HepG2 (cell line): ENCODE results near the gene ARF6. TPM values are rescaled to one million over a fixed set of nuclear protein-coding genes. Genes with fewer than 3 reads are reported as not detected.

Experiments
- ATAC-seq: fragments of 200-7000 bp; cut with Tn5 transposase; 3 replicates; pipeline ENCODE4 v1.9.1; 2020; ENCODE audit warnings: mild to moderate bottlenecking, moderate library complexity
- Bru-seq: library from RNA; stranded (reverse); fragments of 400-500 nt; gene quantifications from one replicate; lab custom pipeline; 2021; lab: Mats Ljungman, UMichigan
- BruChase-seq, 2 experiments: library from RNA; stranded (reverse); fragments of 400-500 nt; gene quantifications; one replicate each; lab custom pipeline; 2021; lab: Mats Ljungman, UMichigan
- BruUV-seq: library from RNA; stranded (reverse); fragments of 400-500 nt; replicated peaks from 2 replicates; lab custom pipeline; 2021; lab: Mats Ljungman, UMichigan
- CTCF ChIA-PET: fragments of 300-600 bp; formaldehyde crosslinking; extraction: SDS; loops from one replicate; lab custom pipeline; 2021; ENCODE audit warnings: low total read pairs, inconsistent platforms, low intra/inter-chr PET ratio; lab: Yijun Ruan, JAX
- POLR2A ChIA-PET: fragments of 350-600 bp; sonication (Branson Sonifier 250); formaldehyde crosslinking; loops from one replicate; lab custom pipeline; 2020; ENCODE audit warnings: antibody characterized with exemption, inconsistent platforms; lab: Yijun Ruan, JAX
- DNase-seq: peaks from one replicate; pipeline ENCODE4 v3.0.0-alpha.2; 2015; ENCODE audit warnings: low spot score
- FAIRE-seq: peaks from 3 replicates; lab custom pipeline; 2011; peaks lifted over from hg19 to GRCh38; lab: Jason Lieb, UNC
- H2AFZ ChIP-seq: one replicate; pipeline ENCODE4 v1.6.1; 2011; ENCODE audit warnings: low read length, inconsistent platforms
- H3K27ac ChIP-seq: fragments of 300-600 bp; 3 replicates; pipeline ENCODE4 v1.8.0; 2011; ENCODE audit warnings: mixed run types, mild to moderate bottlenecking, mixed read lengths, low read length, inconsistent platforms; ENCODE audit not compliant: insufficient read depth; ENCODE audit errors: extremely low read length
- H3K27me3 ChIP-seq, 2 experiments: fragments of 200-600 bp in 1 of 2; 2 replicates in 1 of 2; 3 replicates in 1 of 2; pipeline versions ENCODE4 v1.6.0 to v1.8.0; 2011; ENCODE audit warnings: low read length in 2 of 2, mild to moderate bottlenecking in 2 of 2, moderate library complexity in 2 of 2, inconsistent platforms in 1 of 2; ENCODE audit not compliant: insufficient read depth in 2 of 2, control insufficient read depth in 1 of 2
- H3K36me3 ChIP-seq, 2 experiments: fragments of 200-600 bp in 1 of 2; replicated peaks in 1 of 2; 2 replicates in 1 of 2; 3 replicates in 1 of 2; pipeline versions ENCODE4 v1.5.1 to v1.8.0; 2011; ENCODE audit warnings: low read length in 2 of 2, inconsistent platforms in 1 of 2; ENCODE audit not compliant: insufficient read depth in 2 of 2, control insufficient read depth in 1 of 2
- H3K4me1 ChIP-seq: 2 replicates; pipeline ENCODE4 v1.5.1; 2012; ENCODE audit warnings: low read length, inconsistent platforms; ENCODE audit not compliant: insufficient read depth
- H3K4me2 ChIP-seq: 2 replicates; pipeline ENCODE4 v1.6.0; 2011; ENCODE audit warnings: low read depth, low read length, inconsistent platforms
- H3K4me3 ChIP-seq, 3 experiments: fragments of 200-600 bp in 1 of 3; sonication (generic), shearing (Covaris generic) in 1 of 3; replicated peaks in 1 of 3; 2 replicates each; pipeline ENCODE4 v1.5.1; 2011 to 2016; ENCODE audit warnings: low read length in 3 of 3, inconsistent platforms in 2 of 3, low read depth in 2 of 3, mild to moderate bottlenecking in 2 of 3, control low read depth in 1 of 3, mixed read lengths in 1 of 3; ENCODE audit not compliant: insufficient read depth in 1 of 3
- H3K79me2 ChIP-seq: one replicate; pipeline ENCODE4 v1.6.1; 2011; ENCODE audit warnings: low read length, inconsistent platforms; ENCODE audit not compliant: insufficient read depth
- H3K9ac ChIP-seq: 2 replicates; pipeline ENCODE4 v1.6.0; 2011; ENCODE audit warnings: mild to moderate bottlenecking, low read depth, low read length, inconsistent platforms; ENCODE audit not compliant: insufficient read depth
- H3K9me3 ChIP-seq: 2 replicates; pipeline ENCODE4 v1.5.1; 2012; ENCODE audit warnings: mild to moderate bottlenecking, low read length
- H4K20me1 ChIP-seq: 2 replicates; pipeline ENCODE4 v1.6.0; 2011; ENCODE audit warnings: inconsistent platforms, mild to moderate bottlenecking, low read length, moderate library complexity; ENCODE audit not compliant: insufficient read depth
- ARHGAP35 ChIP-seq: sonication (generic); formaldehyde crosslinking; IDR thresholded peaks from 2 replicates; pipeline ENCODE4 v1.9.0; 2022; ENCODE audit warnings: mild to moderate bottlenecking, inconsistent platforms, moderate library complexity, missing genetic modification reagents, borderline replicate concordance
- JDP2 ChIP-seq: sonication (generic); formaldehyde crosslinking; IDR thresholded peaks from 2 replicates; pipeline ENCODE4 v1.8.1; 2022; ENCODE audit warnings: missing genetic modification reagents, borderline replicate concordance
- STAG1 ChIP-seq: sonication (generic); formaldehyde crosslinking; IDR thresholded peaks from 2 replicates; pipeline ENCODE4 v1.4.0; 2020; ENCODE audit warnings: missing genetic modification reagents
- ZNF337 ChIP-seq: sonication (generic); formaldehyde crosslinking; IDR thresholded peaks from 2 replicates; pipeline ENCODE4 v1.5.1; 2020; ENCODE audit warnings: missing genetic modification reagents, low read depth, mild to moderate bottlenecking, borderline replicate concordance
- WGBS: methylation state at CpG from one replicate; pipeline ENCODE4 v1.1.6; 2017; ENCODE audit warnings: low lambda C conversion rate; 5-methylcytosine and 5-hydroxymethylcytosine counted together
- in situ Hi-C: cut with HindIII; loops from 2 replicates; pipeline ENCODE4 v1.10.0; 2017; ENCODE audit warnings: low pct_unique_long_range_greater_than_20kb; ENCODE audit not compliant: extremely low pct_ligation_motif_present
- intact Hi-C: fragments of 100-400 bp; cut with micrococcal nuclease; formaldehyde crosslinking; loops from one replicate; pipeline ENCODE4 v1.10.0; 2022; ENCODE audit not compliant: unreplicated experiment
- long read RNA-seq, 2 experiments: library from RNA in 1 of 2; library from polyadenylated mRNA in 1 of 2; stranded (forward) in 1 of 2; unstranded in 1 of 2; transcript quantifications; one replicate each; pipeline ENCODE4 v2.0.0, GENCODE V29; 2019 to 2022
- polyA minus RNA-seq, 3 experiments: library from RNA; depleted of rRNA, polyadenylated mRNA; stranded (reverse); fragments of >200 nt; gene quantifications; 2 replicates each; pipeline ENCODE4 v1.2.3, GENCODE V29; 2011; ENCODE audit warnings: low replicate concordance in 1 of 3
- polyA plus RNA-seq, 8 experiments: library from polyadenylated mRNA; depleted of rRNA in 3 of 8; stranded (reverse) in 7 of 8; unstranded in 1 of 8; fragments of >200 nt; fragmentation: Illumina TruSeq in 4 of 8; extraction: Trizol in 4 of 8; gene quantifications; 2 replicates each; pipeline versions ENCODE4 v1.2.1 to v1.2.3, GENCODE V29; 2011 to 2016; ENCODE audit warnings: low read depth in 4 of 8, missing spikeins in 1 of 8, mixed read lengths in 1 of 8; ENCODE audit not compliant: insufficient read depth in 1 of 8
- total RNA-seq, 5 experiments: library from RNA; depleted of rRNA; stranded (reverse); fragments of >200 nt; fragmentation: Illumina TruSeq; extraction: Trizol; gene quantifications; 2 replicates each; pipeline ENCODE4 v1.2.3, GENCODE V29; 2016; ENCODE audit warnings: low read depth in 1 of 5
- TF ChIP-seq, protein P1 (sequence below): sonication (generic); formaldehyde crosslinking; IDR thresholded peaks from 2 replicates; pipeline ENCODE4 v1.5.0; 2020; ENCODE audit warnings: mild to moderate bottlenecking, missing genetic modification reagents, borderline replicate concordance
- TF ChIP-seq, protein P2 (sequence below): sonication (generic); formaldehyde crosslinking; IDR thresholded peaks from 2 replicates; pipeline ENCODE4 v1.4.0; 2020; ENCODE audit warnings: mild to moderate bottlenecking, low read depth, missing genetic modification reagents

The ARF6 gene
- total RNA-seq (2016; rRNA removed; fragmentation: Illumina TruSeq; extraction: Trizol) (31.9 and 36.1 TPM in 2 replicates), polyA plus RNA-seq (2011; rRNA removed) (12.7 and 13.6 TPM in 2 replicates), polyA minus RNA-seq (2011; rRNA and poly(A)+ RNA removed; ENCODE audit: low replicate concordance) (13.8 and 26.7 TPM in 2 replicates), Bru-seq, nascent RNA (percentile 97 among the genes with signal in this experiment), BruChase-seq, experiment 1, labeled RNA remaining after a 6-hour chase (percentile 99 among the genes with signal in this experiment), BruChase-seq, experiment 2, labeled RNA remaining after a 2-hour chase (percentile 99 among the genes with signal in this experiment)
- 9.3 and 12.2 TPM in 2 replicates for total RNA-seq (2016; cell fraction: cytosol; rRNA removed; fragmentation: Illumina TruSeq; extraction: Trizol; ENCODE audit: low read depth)
- 35.0 TPM in 2 replicates for total RNA-seq (2016; cell fraction: insoluble cytoplasmic fraction; rRNA removed; fragmentation: Illumina TruSeq; extraction: Trizol)
- 33.5 and 36.6 TPM in 2 replicates for total RNA-seq (2016; cell fraction: membrane; rRNA removed; fragmentation: Illumina TruSeq; extraction: Trizol)
- 18.8 and 19.2 TPM in 2 replicates for total RNA-seq (2016; cell fraction: nucleus; rRNA removed; fragmentation: Illumina TruSeq; extraction: Trizol)
- polyA plus RNA-seq (2011; cell fraction: cytosol; rRNA removed) = 10.4 and 11.2 TPM in 2 replicates
- polyA plus RNA-seq (2011; cell fraction: nucleus; rRNA removed) = 8.5 TPM in 2 replicates
- polyA plus RNA-seq (2012) = 22.3 and 22.4 TPM in 2 replicates
- 7.1 and 10.0 TPM in 2 replicates for polyA plus RNA-seq (2016; cell fraction: cytosol; fragmentation: Illumina TruSeq; extraction: Trizol; ENCODE audit: low read depth)
- 45.6 and 46.6 TPM in 2 replicates for polyA plus RNA-seq (2016; cell fraction: insoluble cytoplasmic fraction; fragmentation: Illumina TruSeq; extraction: Trizol; ENCODE audit: low read depth)
- polyA plus RNA-seq (2016; cell fraction: membrane; fragmentation: Illumina TruSeq; extraction: Trizol; ENCODE audit: low read depth) = 20.3 and 27.1 TPM in 2 replicates
- polyA plus RNA-seq (2016; cell fraction: nucleus; fragmentation: Illumina TruSeq; extraction: Trizol; ENCODE audit: insufficient read depth, low read depth) = 31.2 and 33.5 TPM in 2 replicates
- polyA minus RNA-seq (2011; cell fraction: cytosol; rRNA and poly(A)+ RNA removed) = 9.2 and 10.8 TPM in 2 replicates
- polyA minus RNA-seq (2011; cell fraction: nucleus; rRNA and poly(A)+ RNA removed) = 10.3 and 10.9 TPM in 2 replicates
- long read RNA-seq, experiment 1, transcript ARF6-201 (2 exons, 3,865 nt) = major isoform, 11 of 67 reads
- long read RNA-seq, experiment 1, partial matches to known transcripts = 0 of 67 reads
- long read RNA-seq, experiment 1, other reads (novel, unspliced or antisense) = 56 of 67 reads
- long read RNA-seq, experiment 2, transcript ARF6-201 (2 exons, 3,865 nt) = major isoform, 35 of 116 reads
- long read RNA-seq, experiment 2, partial matches to known transcripts = 0 of 116 reads
- long read RNA-seq, experiment 2, other reads (novel, unspliced or antisense) = 81 of 116 reads

DNA sequence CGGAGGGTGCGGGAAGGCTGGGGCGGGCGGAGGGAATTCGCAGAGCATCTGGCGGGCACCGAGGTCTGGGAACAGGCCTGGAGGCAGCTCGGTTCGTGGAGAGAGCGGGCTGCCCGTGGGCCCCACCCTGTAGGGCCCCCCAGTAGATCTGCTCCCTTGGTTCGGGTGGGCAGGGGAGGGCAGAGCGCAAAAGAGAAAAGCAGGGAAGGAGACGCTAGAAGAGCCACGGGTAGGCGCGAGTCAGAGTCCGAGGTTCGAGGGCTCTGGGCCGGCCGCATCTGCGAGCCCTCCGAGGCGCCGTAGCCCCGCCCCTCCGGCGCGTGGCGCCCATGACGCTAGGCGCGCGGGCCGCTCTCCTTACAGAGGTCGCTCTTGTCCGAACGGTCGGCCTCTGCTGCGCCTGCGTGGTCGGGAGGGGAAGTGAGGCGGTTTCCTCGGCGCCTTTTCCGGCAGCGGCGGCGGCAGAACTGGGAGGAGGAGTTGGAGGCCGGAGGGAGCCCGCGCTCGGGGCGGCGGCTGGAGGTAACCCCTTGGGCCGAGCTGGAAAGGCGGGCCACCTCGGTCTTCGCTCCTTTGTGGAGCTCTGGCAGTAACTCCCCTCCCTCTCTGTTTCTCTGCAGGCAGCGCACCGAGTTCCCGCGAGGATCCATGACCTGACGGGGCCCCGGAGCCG, at the start of gene ARF6:
TSS of gene ARF6 (plus strand) at position 447 of the 673 bp plus-strand sequence. CDS start 655 bp downstream, outside the sequence.
- FAIRE-seq = no peak
- in situ Hi-C loops = loop anchor here (5.0 kb wide), 1 partner anchor 110 kb away; no protein-coding TSS in a partner anchor
- no peaks in the 10 kb centered on the region; a peak in 2 of 5 replicates for H3K36me3 ChIP-seq
- TF ChIP-seq ZNF337 (CRISPR knock-in tag) = no peak
- TF ChIP-seq, protein P1, sequence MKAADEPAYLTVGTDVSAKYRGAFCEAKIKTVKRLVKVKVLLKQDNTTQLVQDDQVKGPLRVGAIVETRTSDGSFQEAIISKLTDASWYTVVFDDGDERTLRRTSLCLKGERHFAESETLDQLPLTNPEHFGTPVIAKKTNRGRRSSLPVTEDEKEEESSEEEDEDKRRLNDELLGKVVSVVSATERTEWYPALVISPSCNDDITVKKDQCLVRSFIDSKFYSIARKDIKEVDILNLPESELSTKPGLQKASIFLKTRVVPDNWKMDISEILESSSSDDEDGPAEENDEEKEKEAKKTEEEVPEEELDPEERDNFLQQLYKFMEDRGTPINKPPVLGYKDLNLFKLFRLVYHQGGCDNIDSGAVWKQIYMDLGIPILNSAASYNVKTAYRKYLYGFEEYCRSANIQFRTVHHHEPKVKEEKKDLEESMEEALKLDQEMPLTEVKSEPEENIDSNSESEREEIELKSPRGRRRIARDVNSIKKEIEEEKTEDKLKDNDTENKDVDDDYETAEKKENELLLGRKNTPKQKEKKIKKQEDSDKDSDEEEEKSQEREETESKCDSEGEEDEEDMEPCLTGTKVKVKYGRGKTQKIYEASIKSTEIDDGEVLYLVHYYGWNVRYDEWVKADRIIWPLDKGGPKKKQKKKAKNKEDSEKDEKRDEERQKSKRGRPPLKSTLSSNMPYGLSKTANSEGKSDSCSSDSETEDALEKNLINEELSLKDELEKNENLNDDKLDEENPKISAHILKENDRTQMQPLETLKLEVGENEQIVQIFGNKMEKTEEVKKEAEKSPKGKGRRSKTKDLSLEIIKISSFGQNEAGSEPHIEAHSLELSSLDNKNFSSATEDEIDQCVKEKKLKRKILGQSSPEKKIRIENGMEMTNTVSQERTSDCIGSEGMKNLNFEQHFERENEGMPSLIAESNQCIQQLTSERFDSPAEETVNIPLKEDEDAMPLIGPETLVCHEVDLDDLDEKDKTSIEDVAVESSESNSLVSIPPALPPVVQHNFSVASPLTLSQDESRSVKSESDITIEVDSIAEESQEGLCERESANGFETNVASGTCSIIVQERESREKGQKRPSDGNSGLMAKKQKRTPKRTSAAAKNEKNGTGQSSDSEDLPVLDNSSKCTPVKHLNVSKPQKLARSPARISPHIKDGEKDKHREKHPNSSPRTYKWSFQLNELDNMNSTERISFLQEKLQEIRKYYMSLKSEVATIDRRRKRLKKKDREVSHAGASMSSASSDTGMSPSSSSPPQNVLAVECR (CRISPR knock-in tag) = peak; percentile 70; the same call in 1 of the 2 replicates
- TF ChIP-seq STAG1 (CRISPR knock-in tag) = peak; percentile 47
- no peak; the same call in 1 of the 2 replicates for TF ChIP-seq ARHGAP35 (CRISPR knock-in tag)
- TF ChIP-seq, protein P2, sequence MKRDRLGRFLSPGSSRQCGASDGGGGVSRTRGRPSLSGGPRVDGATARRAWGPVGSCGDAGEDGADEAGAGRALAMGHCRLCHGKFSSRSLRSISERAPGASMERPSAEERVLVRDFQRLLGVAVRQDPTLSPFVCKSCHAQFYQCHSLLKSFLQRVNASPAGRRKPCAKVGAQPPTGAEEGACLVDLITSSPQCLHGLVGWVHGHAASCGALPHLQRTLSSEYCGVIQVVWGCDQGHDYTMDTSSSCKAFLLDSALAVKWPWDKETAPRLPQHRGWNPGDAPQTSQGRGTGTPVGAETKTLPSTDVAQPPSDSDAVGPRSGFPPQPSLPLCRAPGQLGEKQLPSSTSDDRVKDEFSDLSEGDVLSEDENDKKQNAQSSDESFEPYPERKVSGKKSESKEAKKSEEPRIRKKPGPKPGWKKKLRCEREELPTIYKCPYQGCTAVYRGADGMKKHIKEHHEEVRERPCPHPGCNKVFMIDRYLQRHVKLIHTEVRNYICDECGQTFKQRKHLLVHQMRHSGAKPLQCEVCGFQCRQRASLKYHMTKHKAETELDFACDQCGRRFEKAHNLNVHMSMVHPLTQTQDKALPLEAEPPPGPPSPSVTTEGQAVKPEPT (CRISPR knock-in tag) = peak; percentile 81; the same call in 1 of the 2 replicates
- no peak for TF ChIP-seq JDP2 (CRISPR knock-in tag)

More for the DNA sequence above, at the start of gene ARF6:
- peak within 1 kb of the TSS; percentile 99 for H3K9ac ChIP-seq
- peaks cover 42% of the 10 kb centered on the region for H3K79me2 ChIP-seq
- no peak within 1 kb of the TSS for H2AFZ ChIP-seq
- H3K27me3 ChIP-seq = no peaks in the 10 kb centered on the region
- H3K4me1 ChIP-seq = peaks cover 29% of the 10 kb centered on the region
- peak within 1 kb of the TSS; percentile 87 for H3K4me2 ChIP-seq
- peaks cover 27% of the 10 kb centered on the region for H4K20me1 ChIP-seq
- 1% methylated on average over 13 of the region's 66 CpGs for WGBS
- no peaks in the 10 kb centered on the region for H3K9me3 ChIP-seq
- POLR2A ChIA-PET = interaction anchor here (0.7 to 3.4 kb wide), 20 partner anchors 9 to 419 kb away, joined by 3 to 27 read pairs (median 5); partner anchors contain the start of genes DMAC2L, KLHDC2, L2HGDH and NEMF
- no TSS peak for BruUV-seq
- H3K27ac ChIP-seq = peak within 1 kb of the TSS; percentile 98
- DNase-seq = peak; percentile 93
- ATAC-seq = peak; percentile 93
- intact Hi-C loops = loop anchor here (1.0 to 5.0 kb wide), 3 partner anchors 94 to 170 kb away; no protein-coding TSS in a partner anchor
- peak within 1 kb of the TSS; percentile 95 to 99 (median 97) for H3K4me3 ChIP-seq
- CTCF ChIA-PET = no interaction called here
